Measurements from ENCODE around the gene CNOT4.
"Not testable (repeated sequence)": the region's sequence is repeated elsewhere in the genome, so short reads cannot be mapped to it uniquely, and the experiment has no call there.

Gene CNOT4

GRCh38 chr7:135352285-135352684, 157.6 kb downstream of the CNOT4 start:
- no peak for TF ChIP-seq CTCF (IDR thresholded peaks at IDR 0.05; ENCODE audit: low read depth, low read length, missing control alignments)
- DNase-seq (ENCODE audit: low read depth) = no peak
- no peak overlapping the region for H3K4me3 ChIP-seq (ENCODE audit: low read depth, low read length)
- in situ Hi-C loops (cut with HindIII; ENCODE audit: low sequenced_read_pairs) = no loop called here

GRCh38 chr7:135351070-135351469, 158.8 kb downstream of the CNOT4 start:
- H3K4me3 ChIP-seq (ENCODE audit: low read depth, low read length); in situ Hi-C loops (cut with HindIII; ENCODE audit: low sequenced_read_pairs); DNase-seq (ENCODE audit: low read depth): not testable (repeated sequence)

GRCh38 chr7:135349746-135350145, 160.2 kb downstream of the CNOT4 start:
- in situ Hi-C loops (cut with HindIII; ENCODE audit: low sequenced_read_pairs) = loop anchor here (5.0 kb wide), 1 partner anchor 47 kb away; no protein-coding TSS in a partner anchor
- no peak for TF ChIP-seq CTCF (IDR thresholded peaks at IDR 0.05; ENCODE audit: low read depth, low read length, missing control alignments)
- no peak for DNase-seq (ENCODE audit: low read depth)
- H3K4me3 ChIP-seq (ENCODE audit: low read depth, low read length) = no peak overlapping the region

GRCh38 chr7:135348493-135348892, 161.4 kb downstream of the CNOT4 start:
- H3K4me3 ChIP-seq (ENCODE audit: low read depth, low read length) = no peak overlapping the region
- no peak for TF ChIP-seq CTCF (IDR thresholded peaks at IDR 0.05; ENCODE audit: low read depth, low read length, missing control alignments)
- DNase-seq (ENCODE audit: low read depth) = no peak
- in situ Hi-C loops (cut with HindIII; ENCODE audit: low sequenced_read_pairs) = loop anchor here (5.0 kb wide), 1 partner anchor 46 kb away; no protein-coding TSS in a partner anchor

GRCh38 chr7:135343361-135343760, 166.5 kb downstream of the CNOT4 start:
- DNase-seq (ENCODE audit: low read depth) = no peak
- in situ Hi-C loops (cut with HindIII; ENCODE audit: low sequenced_read_pairs) = no loop called here
- no peak overlapping the region for H3K4me3 ChIP-seq (ENCODE audit: low read depth, low read length)
- TF ChIP-seq CTCF (IDR thresholded peaks at IDR 0.05; ENCODE audit: low read depth, low read length, missing control alignments) = no peak

GRCh38 chr7:135342887-135343286, 167.0 kb downstream of the CNOT4 start:
- in situ Hi-C loops (cut with HindIII; ENCODE audit: low sequenced_read_pairs) = no loop called here
- no peak overlapping the region for H3K4me3 ChIP-seq (ENCODE audit: low read depth, low read length)
- TF ChIP-seq CTCF (IDR thresholded peaks at IDR 0.05; ENCODE audit: low read depth, low read length, missing control alignments) = no peak
- no peak for DNase-seq (ENCODE audit: low read depth)

GRCh38 chr7:135341049-135341448, 168.9 kb downstream of the CNOT4 start:
- no peak overlapping the region for H3K4me3 ChIP-seq (ENCODE audit: low read depth, low read length)
- no peak for TF ChIP-seq CTCF (IDR thresholded peaks at IDR 0.05; ENCODE audit: low read depth, low read length, missing control alignments)
- no peak for DNase-seq (ENCODE audit: low read depth)
- in situ Hi-C loops (cut with HindIII; ENCODE audit: low sequenced_read_pairs) = no loop called here
